KMS-11 (cell line): ENCODE measurements around the gene SLC19A1.

Experiments
- H2AFZ ChIP-seq: fragments of 200-600 bp; sonication (generic); 2 replicates; pipeline ENCODE4 v1.6.1; 2016; ENCODE audit warnings: antibody characterized with exemption, mixed run types, low read depth
- H3K27ac ChIP-seq: fragments of 200-600 bp; sonication (generic); 2 replicates; pipeline ENCODE4 v1.6.1; 2016; ENCODE audit warnings: mild to moderate bottlenecking, mixed run types
- H3K27me3 ChIP-seq: fragments of 200-600 bp; sonication (generic); 2 replicates; pipeline ENCODE4 v1.6.1; 2017; ENCODE audit warnings: mild to moderate bottlenecking, low read depth, mixed run types, moderate library complexity; ENCODE audit not compliant: insufficient read depth
- H3K36me3 ChIP-seq: fragments of 200-600 bp; sonication (generic); 2 replicates; pipeline ENCODE4 v1.6.1; 2017; ENCODE audit warnings: mild to moderate bottlenecking, mixed run types; ENCODE audit not compliant: insufficient read depth
- H3K4me1 ChIP-seq: fragments of 200-600 bp; sonication (generic); 2 replicates; pipeline ENCODE4 v1.6.1; 2016; ENCODE audit warnings: mild to moderate bottlenecking, low read depth, mixed run types; ENCODE audit not compliant: poor library complexity, severe bottlenecking
- H3K4me2 ChIP-seq: fragments of 200-600 bp; sonication (generic); 2 replicates; pipeline ENCODE4 v1.7.0; 2016; ENCODE audit warnings: mild to moderate bottlenecking, mixed run types
- H3K4me3 ChIP-seq: fragments of 200-600 bp; sonication (generic); IDR thresholded peaks from 2 replicates; pipeline ENCODE4 v1.6.1; 2017; ENCODE audit warnings: low read depth, low read length, mixed read lengths; ENCODE audit not compliant: insufficient read depth
- H3K79me2 ChIP-seq: fragments of 200-600 bp; sonication (generic); 2 replicates; pipeline ENCODE4 v1.6.1; 2016; ENCODE audit warnings: low read depth, mixed run types; ENCODE audit not compliant: insufficient read depth
- H3K9ac ChIP-seq: fragments of 200-600 bp; sonication (generic); 2 replicates; pipeline ENCODE4 v1.6.1; 2016; ENCODE audit warnings: mild to moderate bottlenecking, mixed run types
- H4K20me1 ChIP-seq: fragments of 200-600 bp; sonication (generic); 2 replicates; pipeline ENCODE4 v1.6.1; 2016; ENCODE audit warnings: mild to moderate bottlenecking, mixed run types; ENCODE audit not compliant: insufficient read depth
- TF ChIP-seq, protein P1 (sequence below): fragments of 200-600 bp; sonication (generic); conservative IDR thresholded peaks from 2 replicates; pipeline ENCODE4 v1.6.1; 2017; ENCODE audit warnings: low read depth, mild to moderate bottlenecking, antibody characterized with exemption, low read length, moderate library complexity, mixed read lengths

Gene SLC19A1

DNA sequence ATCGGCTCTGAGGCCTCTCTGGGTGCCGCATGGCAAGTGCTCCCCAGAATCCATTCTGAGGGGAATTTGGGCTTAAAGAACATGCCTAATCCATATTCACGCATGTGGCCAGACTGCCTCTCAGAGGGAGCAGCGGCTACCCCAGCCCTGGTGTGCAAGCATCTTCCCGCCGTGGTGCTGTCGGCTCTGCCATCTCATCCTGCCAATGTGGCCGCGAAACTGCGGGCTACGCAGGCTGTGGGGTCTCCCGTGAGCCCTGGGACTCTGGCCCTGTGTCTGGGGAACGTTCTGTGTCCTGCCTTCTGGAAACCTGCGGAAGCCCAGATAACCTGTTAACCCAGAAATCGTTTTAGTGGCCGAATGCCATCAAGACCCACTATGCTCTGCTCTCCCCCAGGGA lies 60.7 kb downstream of the SLC19A1 start:
- H3K36me3 ChIP-seq = no peaks in the 10 kb centered on the region
- H3K9ac ChIP-seq = no peak overlapping the region
- no peaks in the 10 kb centered on the region for H3K79me2 ChIP-seq
- H3K4me2 ChIP-seq = no peak overlapping the region
- no peaks in the 10 kb centered on the region for H4K20me1 ChIP-seq
- H3K4me3 ChIP-seq = no peak overlapping the region
- H2AFZ ChIP-seq = no peak overlapping the region
- TF ChIP-seq, protein P1, sequence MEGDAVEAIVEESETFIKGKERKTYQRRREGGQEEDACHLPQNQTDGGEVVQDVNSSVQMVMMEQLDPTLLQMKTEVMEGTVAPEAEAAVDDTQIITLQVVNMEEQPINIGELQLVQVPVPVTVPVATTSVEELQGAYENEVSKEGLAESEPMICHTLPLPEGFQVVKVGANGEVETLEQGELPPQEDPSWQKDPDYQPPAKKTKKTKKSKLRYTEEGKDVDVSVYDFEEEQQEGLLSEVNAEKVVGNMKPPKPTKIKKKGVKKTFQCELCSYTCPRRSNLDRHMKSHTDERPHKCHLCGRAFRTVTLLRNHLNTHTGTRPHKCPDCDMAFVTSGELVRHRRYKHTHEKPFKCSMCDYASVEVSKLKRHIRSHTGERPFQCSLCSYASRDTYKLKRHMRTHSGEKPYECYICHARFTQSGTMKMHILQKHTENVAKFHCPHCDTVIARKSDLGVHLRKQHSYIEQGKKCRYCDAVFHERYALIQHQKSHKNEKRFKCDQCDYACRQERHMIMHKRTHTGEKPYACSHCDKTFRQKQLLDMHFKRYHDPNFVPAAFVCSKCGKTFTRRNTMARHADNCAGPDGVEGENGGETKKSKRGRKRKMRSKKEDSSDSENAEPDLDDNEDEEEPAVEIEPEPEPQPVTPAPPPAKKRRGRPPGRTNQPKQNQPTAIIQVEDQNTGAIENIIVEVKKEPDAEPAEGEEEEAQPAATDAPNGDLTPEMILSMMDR = no peak
- H3K27ac ChIP-seq = no peak overlapping the region
- no peaks in the 10 kb centered on the region for H3K4me1 ChIP-seq
- peaks cover 52% of the 10 kb centered on the region for H3K27me3 ChIP-seq

GRCh38 chr21:45480701-45481500 lies 61.3 kb downstream of the SLC19A1 start:
- H2AFZ ChIP-seq = no peak overlapping the region

DNA sequence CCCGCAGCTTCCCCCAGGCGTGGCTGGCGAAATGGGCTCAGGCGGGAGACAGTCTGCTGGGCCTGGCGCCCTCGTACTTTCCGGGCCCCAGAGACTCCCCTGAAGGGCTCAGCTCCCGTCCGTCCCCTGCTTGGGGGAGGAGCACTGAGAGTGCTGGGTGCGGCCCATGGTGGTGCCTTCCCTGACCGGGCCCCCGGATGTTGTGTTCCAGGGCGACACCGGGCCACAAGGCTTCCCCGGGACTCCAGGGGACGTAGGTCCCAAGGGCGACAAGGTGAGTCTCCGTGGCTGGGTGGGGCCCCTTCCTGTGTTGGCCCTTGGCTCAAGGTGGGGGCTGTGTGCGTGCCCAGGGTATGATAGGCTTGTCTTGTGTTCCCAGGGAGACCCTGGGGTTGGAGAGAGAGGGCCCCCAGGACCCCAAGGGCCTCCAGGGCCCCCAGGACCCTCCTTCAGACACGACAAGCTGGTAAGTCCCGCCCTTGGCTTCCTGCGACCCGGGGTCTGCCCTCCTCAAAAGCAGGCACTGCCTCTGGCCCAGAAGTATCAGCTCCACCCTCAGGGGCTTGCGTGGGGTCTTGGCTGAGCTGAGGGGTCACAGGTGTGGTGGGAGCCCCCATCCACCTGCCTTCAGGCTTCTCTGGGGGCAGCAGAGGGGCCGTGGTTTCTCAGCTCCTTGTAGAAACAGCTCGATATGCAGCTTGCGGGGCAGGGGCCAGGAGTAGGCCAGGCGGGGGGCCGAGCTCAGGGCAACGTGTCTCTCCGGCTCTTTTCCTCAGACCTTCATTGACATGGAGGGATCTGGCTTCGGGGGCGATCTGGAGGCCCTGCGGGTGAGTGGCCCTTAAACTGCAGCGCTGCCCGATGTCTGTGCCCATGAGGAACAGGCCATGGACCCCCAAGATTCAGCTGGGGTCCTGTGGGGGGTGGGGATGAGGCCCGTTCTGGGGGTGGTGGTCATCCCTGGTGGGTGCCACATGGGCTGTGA lies 62.3 kb downstream of the SLC19A1 start:
- H3K27me3 ChIP-seq = peaks cover 38% of the 10 kb centered on the region; the same call in 1 of the 2 replicates
- no peak overlapping the region for H3K4me2 ChIP-seq
- H3K36me3 ChIP-seq = no peaks in the 10 kb centered on the region
- no peaks in the 10 kb centered on the region for H4K20me1 ChIP-seq
- no peak overlapping the region for H3K4me3 ChIP-seq
- no peaks in the 10 kb centered on the region for H3K79me2 ChIP-seq
- TF ChIP-seq, protein P1 = no peak
- no peak overlapping the region for H3K27ac ChIP-seq
- H3K9ac ChIP-seq = no peak overlapping the region
- H3K4me1 ChIP-seq = no peaks in the 10 kb centered on the region
- no peak overlapping the region for H2AFZ ChIP-seq

More at GRCh38 chr21:45480701-45481500, 61.3 kb downstream of the SLC19A1 start:
- no peaks in the 10 kb centered on the region for H3K79me2 ChIP-seq
- H4K20me1 ChIP-seq = no peaks in the 10 kb centered on the region
- no peak overlapping the region for H3K27ac ChIP-seq
- H3K36me3 ChIP-seq = no peaks in the 10 kb centered on the region
- TF ChIP-seq, protein P1 = no peak
- H3K4me1 ChIP-seq = no peaks in the 10 kb centered on the region
- H3K27me3 ChIP-seq = peaks cover 46% of the 10 kb centered on the region
- no peak overlapping the region for H3K9ac ChIP-seq
- H3K4me2 ChIP-seq = no peak overlapping the region
- H3K4me3 ChIP-seq = no peak overlapping the region

DNA sequence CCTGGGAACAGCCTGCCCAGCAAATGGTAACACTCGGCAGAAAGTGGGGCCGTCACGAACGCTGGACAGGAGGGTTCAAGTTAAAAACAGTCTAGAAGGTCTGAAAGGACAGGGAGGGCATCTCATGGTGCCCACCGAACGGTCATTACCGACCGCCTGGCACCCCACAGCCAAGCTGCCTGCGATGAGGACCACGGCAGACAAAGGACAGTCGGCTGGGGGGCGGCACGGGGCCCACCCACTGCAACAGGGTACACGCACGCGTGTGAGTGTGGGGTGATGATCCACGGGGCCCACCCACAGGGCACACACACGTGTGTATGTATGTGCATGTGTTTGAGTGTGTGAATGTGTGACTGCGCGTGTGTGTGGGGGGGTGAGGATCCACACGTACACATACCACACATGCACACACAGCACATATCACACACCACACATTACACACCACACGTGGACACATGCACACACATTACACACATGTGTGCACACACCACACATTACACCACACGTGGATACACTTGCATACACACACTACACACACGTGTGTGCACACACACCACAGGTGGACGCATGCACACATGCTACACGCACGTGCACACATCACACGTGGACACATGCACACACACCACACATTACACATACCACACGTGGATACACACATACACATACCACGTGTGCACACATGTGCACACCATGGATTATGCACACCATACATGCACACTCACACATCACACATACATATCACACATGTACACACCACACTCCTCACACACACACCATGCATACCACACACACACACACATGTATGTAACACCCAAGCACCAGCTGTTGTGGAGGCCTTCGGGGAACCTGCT lies 63.2 kb downstream of the SLC19A1 start:
- Histone ChIP-seq H3K27ac (no peak overlapping the region), H3K4me3 (no peak overlapping the region), H3K36me3 (no peaks in the 10 kb centered on the region), H3K9ac (no peak overlapping the region), H3K79me2 (no peaks in the 10 kb centered on the region), H2AFZ (peak overlapping the region; percentile 38; the same call in 1 of the 2 replicates), H4K20me1 (no peaks in the 10 kb centered on the region), H3K27me3 (peaks cover 36% of the 10 kb centered on the region; the same call in 1 of the 2 replicates), H3K4me1 (no peaks in the 10 kb centered on the region), H3K4me2 (no peak overlapping the region; the same call in 1 of the 2 replicates)
- TF ChIP-seq, protein P1 = no peak
